ENCODE results near the gene PTPRT.

PTPRT gene

GRCh38 chr20:42402455-42402854, 787.3 kb downstream of the PTPRT start:
- Histone ChIP-seq H3K4me3 (ENCODE audit: low read length) (no peak overlapping the region), H3K27me3 (ENCODE audit: control insufficient read depth, insufficient read depth, low read length) (no peaks in the 10 kb centered on the region), H3K36me3 (ENCODE audit: control insufficient read depth, insufficient read depth, low read length) (no peaks in the 10 kb centered on the region), H3K9ac (ENCODE audit: low read length) (no peak overlapping the region), H3K4me1 (ENCODE audit: control insufficient read depth, insufficient read depth, low read length) (no peaks in the 10 kb centered on the region), H3K27ac (ENCODE audit: low read depth, low read length) (no peak overlapping the region)

GRCh38 chr20:42401613-42402012, 788.1 kb downstream of the PTPRT start:
- no peak overlapping the region for H3K9ac ChIP-seq (ENCODE audit: low read length)
- H3K4me3 ChIP-seq (ENCODE audit: low read length) = no peak overlapping the region
- no peaks in the 10 kb centered on the region for H3K4me1 ChIP-seq (ENCODE audit: control insufficient read depth, insufficient read depth, low read length)
- H3K27ac ChIP-seq (ENCODE audit: low read depth, low read length) = no peak overlapping the region
- H3K27me3 ChIP-seq (ENCODE audit: control insufficient read depth, insufficient read depth, low read length) = no peaks in the 10 kb centered on the region
- H3K36me3 ChIP-seq (ENCODE audit: control insufficient read depth, insufficient read depth, low read length) = no peaks in the 10 kb centered on the region

DNA sequence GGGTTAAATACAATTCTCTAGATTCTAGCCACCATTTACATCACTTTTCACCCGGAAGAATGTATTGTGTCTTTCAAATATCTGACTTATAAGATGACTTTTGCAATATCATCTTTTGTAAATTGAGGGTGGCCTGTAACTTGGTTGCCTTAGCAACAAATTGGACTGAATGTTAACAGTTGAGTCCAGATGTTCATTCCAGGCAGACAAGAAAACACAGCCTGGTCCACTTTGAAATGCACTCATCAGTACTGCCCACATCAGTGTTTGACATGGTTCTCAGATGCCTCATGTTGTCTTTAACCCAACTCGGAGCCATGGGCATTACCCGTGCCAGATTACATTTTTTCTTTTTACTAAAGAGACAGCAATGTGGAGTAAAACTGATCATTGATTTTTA, 789.9 kb downstream of the PTPRT start:
- Histone ChIP-seq H3K9ac (ENCODE audit: low read length) (no peak overlapping the region), H3K4me3 (ENCODE audit: low read length) (no peak overlapping the region), H3K4me1 (ENCODE audit: control insufficient read depth, insufficient read depth, low read length) (no peaks in the 10 kb centered on the region), H3K27me3 (ENCODE audit: control insufficient read depth, insufficient read depth, low read length) (no peaks in the 10 kb centered on the region), H3K27ac (ENCODE audit: low read depth, low read length) (no peak overlapping the region), H3K36me3 (ENCODE audit: control insufficient read depth, insufficient read depth, low read length) (no peaks in the 10 kb centered on the region)

GRCh38 chr20:42392442-42392841, 797.3 kb downstream of the PTPRT start:
- no peak overlapping the region for H3K4me3 ChIP-seq (ENCODE audit: low read length)
- H3K27ac ChIP-seq (ENCODE audit: low read depth, low read length) = no peak overlapping the region
- no peak overlapping the region for H3K9ac ChIP-seq (ENCODE audit: low read length)
- H3K36me3 ChIP-seq (ENCODE audit: control insufficient read depth, insufficient read depth, low read length) = no peaks in the 10 kb centered on the region
- no peaks in the 10 kb centered on the region for H3K27me3 ChIP-seq (ENCODE audit: control insufficient read depth, insufficient read depth, low read length)
- no peaks in the 10 kb centered on the region for H3K4me1 ChIP-seq (ENCODE audit: control insufficient read depth, insufficient read depth, low read length)

DNA sequence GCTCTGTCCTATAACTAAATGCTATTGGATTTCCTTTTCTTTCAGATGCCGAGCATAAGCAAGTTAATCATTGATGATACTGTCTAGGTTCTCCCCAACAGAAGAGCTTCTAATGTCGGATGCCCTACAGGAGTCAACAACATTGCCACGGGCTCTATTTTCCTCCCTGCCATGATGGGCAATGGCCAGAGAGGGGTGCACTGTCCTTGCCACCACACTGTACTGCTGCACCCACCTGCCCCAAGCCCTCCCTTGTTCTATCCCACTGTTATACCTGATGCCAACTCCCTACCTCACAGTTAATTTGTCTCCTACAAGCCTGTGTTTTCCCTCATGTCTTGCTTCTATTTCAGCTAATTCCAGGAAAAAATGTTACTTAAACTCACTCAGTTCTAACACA, 797.9 kb downstream of the PTPRT start:
- Histone ChIP-seq H3K4me3 (ENCODE audit: low read length) (no peak overlapping the region), H3K27ac (ENCODE audit: low read depth, low read length) (no peak overlapping the region), H3K4me1 (ENCODE audit: control insufficient read depth, insufficient read depth, low read length) (no peaks in the 10 kb centered on the region), H3K27me3 (ENCODE audit: control insufficient read depth, insufficient read depth, low read length) (no peaks in the 10 kb centered on the region), H3K36me3 (ENCODE audit: control insufficient read depth, insufficient read depth, low read length) (no peaks in the 10 kb centered on the region), H3K9ac (ENCODE audit: low read length) (no peak overlapping the region)

GRCh38 chr20:42380287-42380686, 809.4 kb downstream of the PTPRT start:
- no peaks in the 10 kb centered on the region for H3K36me3 ChIP-seq (ENCODE audit: control insufficient read depth, insufficient read depth, low read length)
- H3K4me1 ChIP-seq (ENCODE audit: control insufficient read depth, insufficient read depth, low read length) = no peaks in the 10 kb centered on the region
- no peak overlapping the region for H3K27ac ChIP-seq (ENCODE audit: low read depth, low read length)
- no peak overlapping the region for H3K4me3 ChIP-seq (ENCODE audit: low read length)
- no peak overlapping the region for H3K9ac ChIP-seq (ENCODE audit: low read length)
- H3K27me3 ChIP-seq (ENCODE audit: control insufficient read depth, insufficient read depth, low read length) = no peaks in the 10 kb centered on the region

DNA sequence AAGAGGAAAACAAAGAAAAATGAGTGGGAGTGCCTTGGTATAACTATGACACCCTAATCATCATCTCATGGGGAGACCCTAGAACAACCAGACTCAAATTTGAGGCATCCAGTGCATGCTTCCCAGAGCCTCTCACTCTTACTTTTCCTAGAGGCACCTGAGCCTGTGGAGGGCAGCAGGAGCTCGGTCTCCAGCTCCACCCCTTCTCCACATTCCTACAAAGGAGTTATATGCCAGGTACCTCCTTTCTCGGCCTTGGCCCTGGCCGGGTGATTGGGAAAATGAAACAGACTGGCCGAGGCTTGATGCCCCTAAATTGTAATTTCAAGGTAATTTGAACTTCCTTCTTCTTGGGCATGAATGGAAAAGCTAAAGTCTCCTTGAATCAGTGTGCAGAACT, 810.3 kb downstream of the PTPRT start:
- H3K27ac ChIP-seq (ENCODE audit: low read depth, low read length) = no peak overlapping the region
- no peak overlapping the region for H3K4me3 ChIP-seq (ENCODE audit: low read length)
- H3K36me3 ChIP-seq (ENCODE audit: control insufficient read depth, insufficient read depth, low read length) = no peaks in the 10 kb centered on the region
- H3K9ac ChIP-seq (ENCODE audit: low read length) = no peak overlapping the region
- H3K4me1 ChIP-seq (ENCODE audit: control insufficient read depth, insufficient read depth, low read length) = no peaks in the 10 kb centered on the region
- no peaks in the 10 kb centered on the region for H3K27me3 ChIP-seq (ENCODE audit: control insufficient read depth, insufficient read depth, low read length)

DNA sequence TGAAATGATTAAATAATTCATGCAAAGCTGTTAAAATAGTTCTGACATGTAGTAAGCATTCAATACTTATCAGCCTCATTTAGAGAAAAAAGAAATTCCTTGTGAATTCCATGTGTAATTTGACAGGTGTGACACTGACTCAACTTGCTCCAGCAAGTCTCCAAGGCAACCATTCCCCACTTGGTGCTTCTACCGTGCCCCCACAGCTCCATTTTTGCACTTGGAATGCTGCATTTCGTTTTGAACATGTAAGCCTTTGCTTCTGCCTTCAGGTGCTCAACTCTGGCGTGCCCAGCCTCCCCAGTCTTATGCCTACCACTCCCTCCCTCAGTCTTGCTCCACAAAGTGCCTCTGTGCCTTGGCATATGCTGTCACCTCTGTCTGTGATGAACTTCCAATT, 810.9 kb downstream of the PTPRT start:
- Histone ChIP-seq H3K4me3 (ENCODE audit: low read length) (no peak overlapping the region), H3K27ac (ENCODE audit: low read depth, low read length) (no peak overlapping the region), H3K9ac (ENCODE audit: low read length) (no peak overlapping the region), H3K36me3 (ENCODE audit: control insufficient read depth, insufficient read depth, low read length) (no peaks in the 10 kb centered on the region), H3K27me3 (ENCODE audit: control insufficient read depth, insufficient read depth, low read length) (no peaks in the 10 kb centered on the region), H3K4me1 (ENCODE audit: control insufficient read depth, insufficient read depth, low read length) (no peaks in the 10 kb centered on the region)

- no peaks in the 10 kb centered on the region for H3K36me3 ChIP-seq (ENCODE audit: control insufficient read depth, insufficient read depth, low read length)
- H3K9ac ChIP-seq (ENCODE audit: low read length) = no peak overlapping the region
- no peak overlapping the region for H3K27ac ChIP-seq (ENCODE audit: low read depth, low read length)
- H3K4me1 ChIP-seq (ENCODE audit: control insufficient read depth, insufficient read depth, low read length) = no peaks in the 10 kb centered on the region
- H3K27me3 ChIP-seq (ENCODE audit: control insufficient read depth, insufficient read depth, low read length) = no peaks in the 10 kb centered on the region
- no peak overlapping the region for H3K4me3 ChIP-seq (ENCODE audit: low read length)
Observed at GRCh38 chr20:42376131-42376530, 813.6 kb downstream of the PTPRT start.

- Histone ChIP-seq H3K4me3 (ENCODE audit: low read length) (no peak overlapping the region), H3K36me3 (ENCODE audit: control insufficient read depth, insufficient read depth, low read length) (no peaks in the 10 kb centered on the region), H3K27ac (ENCODE audit: low read depth, low read length) (no peak overlapping the region), H3K9ac (ENCODE audit: low read length) (no peak overlapping the region), H3K4me1 (ENCODE audit: control insufficient read depth, insufficient read depth, low read length) (no peaks in the 10 kb centered on the region), H3K27me3 (ENCODE audit: control insufficient read depth, insufficient read depth, low read length) (no peaks in the 10 kb centered on the region)
Observed at GRCh38 chr20:42373049-42373448, 816.7 kb downstream of the PTPRT start.

DNA sequence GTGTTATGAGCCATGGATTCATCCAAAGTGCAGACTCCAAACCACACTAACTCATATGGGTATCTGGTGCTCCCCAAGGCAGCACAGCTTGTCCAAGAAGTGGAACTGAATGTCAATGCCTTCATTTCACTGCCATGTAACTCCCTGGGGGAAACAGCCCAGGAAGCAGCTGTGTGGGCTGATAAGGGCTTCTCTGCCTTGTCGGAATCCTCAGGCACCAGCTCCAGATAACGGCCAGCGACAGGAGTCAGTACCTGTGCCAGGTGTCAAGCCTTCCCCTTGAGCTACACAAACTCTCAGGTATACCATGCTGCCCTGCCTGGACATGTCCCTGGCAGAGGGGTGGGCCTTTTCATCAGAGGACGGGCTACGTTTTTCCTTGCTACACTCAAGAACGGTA, 819.6 kb downstream of the PTPRT start:
- Histone ChIP-seq H3K4me1 (ENCODE audit: control insufficient read depth, insufficient read depth, low read length) (no peaks in the 10 kb centered on the region), H3K27ac (ENCODE audit: low read depth, low read length) (no peak overlapping the region), H3K9ac (ENCODE audit: low read length) (no peak overlapping the region), H3K27me3 (ENCODE audit: control insufficient read depth, insufficient read depth, low read length) (no peaks in the 10 kb centered on the region), H3K4me3 (ENCODE audit: low read length) (no peak overlapping the region), H3K36me3 (ENCODE audit: control insufficient read depth, insufficient read depth, low read length) (no peaks in the 10 kb centered on the region)

GRCh38 chr20:42368910-42369309, 820.8 kb downstream of the PTPRT start:
- Histone ChIP-seq H3K27ac (ENCODE audit: low read depth, low read length) (no peak overlapping the region), H3K36me3 (ENCODE audit: control insufficient read depth, insufficient read depth, low read length) (no peaks in the 10 kb centered on the region), H3K9ac (ENCODE audit: low read length) (no peak overlapping the region), H3K4me1 (ENCODE audit: control insufficient read depth, insufficient read depth, low read length) (no peaks in the 10 kb centered on the region), H3K27me3 (ENCODE audit: control insufficient read depth, insufficient read depth, low read length) (no peaks in the 10 kb centered on the region), H3K4me3 (ENCODE audit: low read length) (no peak overlapping the region)

DNA sequence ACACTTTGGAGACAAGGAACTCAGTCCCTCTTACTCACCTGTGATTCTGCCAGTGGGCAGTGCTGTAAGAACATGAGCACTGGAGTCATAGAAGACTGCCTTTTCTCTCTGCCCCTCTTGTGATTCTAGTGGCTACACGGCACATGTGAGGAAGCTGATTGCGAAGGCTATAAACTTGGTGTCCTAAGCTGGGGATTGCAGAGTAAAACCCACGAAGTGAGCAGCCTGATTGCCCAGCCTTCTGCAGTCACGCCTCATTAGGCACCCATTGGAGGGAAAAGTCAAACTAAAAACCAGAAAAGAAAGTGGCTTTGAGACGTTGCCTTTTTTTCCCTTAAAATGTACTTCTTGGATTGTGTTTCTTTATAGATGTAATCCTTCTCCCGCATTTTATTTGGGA, 823.1 kb downstream of the PTPRT start:
- no peak overlapping the region for H3K4me3 ChIP-seq (ENCODE audit: low read length)
- H3K36me3 ChIP-seq (ENCODE audit: control insufficient read depth, insufficient read depth, low read length) = no peaks in the 10 kb centered on the region
- H3K27ac ChIP-seq (ENCODE audit: low read depth, low read length) = no peak overlapping the region
- no peaks in the 10 kb centered on the region for H3K27me3 ChIP-seq (ENCODE audit: control insufficient read depth, insufficient read depth, low read length)
- no peaks in the 10 kb centered on the region for H3K4me1 ChIP-seq (ENCODE audit: control insufficient read depth, insufficient read depth, low read length)
- H3K9ac ChIP-seq (ENCODE audit: low read length) = no peak overlapping the region

DNA sequence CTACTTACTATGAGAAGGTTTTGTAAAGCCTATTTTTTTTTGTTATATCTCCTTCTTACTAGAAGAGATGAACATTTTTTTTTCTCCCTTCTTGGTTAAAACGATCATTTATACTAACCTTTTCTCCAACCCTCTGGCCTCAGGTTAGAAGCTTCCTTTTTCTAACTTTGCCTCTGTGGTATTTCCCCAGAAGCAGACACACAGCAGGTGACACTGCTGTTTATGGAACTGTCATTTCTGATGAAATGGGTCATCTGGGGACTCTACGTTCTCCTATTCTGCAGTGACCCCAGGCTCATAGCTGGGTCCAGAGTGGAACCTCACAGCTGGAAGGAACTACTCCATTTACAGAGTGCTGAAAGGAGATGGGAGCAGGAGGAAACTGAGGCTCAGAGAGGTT, 825.3 kb downstream of the PTPRT start:
- Histone ChIP-seq H3K9ac (ENCODE audit: low read length) (no peak overlapping the region), H3K36me3 (ENCODE audit: control insufficient read depth, insufficient read depth, low read length) (no peaks in the 10 kb centered on the region), H3K4me3 (ENCODE audit: low read length) (no peak overlapping the region), H3K4me1 (ENCODE audit: control insufficient read depth, insufficient read depth, low read length) (no peaks in the 10 kb centered on the region), H3K27ac (ENCODE audit: low read depth, low read length) (no peak overlapping the region), H3K27me3 (ENCODE audit: control insufficient read depth, insufficient read depth, low read length) (no peaks in the 10 kb centered on the region)

All from rectal smooth muscle tissue (tissue), 1 donor.